Right lobe of liver (tissue), 4 donors: ENCODE data around the gene IGFBP5.

Experiments used
- CTCF ChIP-seq, 4 donors: fragments of 200-600 bp in 3 of 4; fragments of 450-650 bp in 1 of 4; IDR thresholded peaks; one replicate each; pipeline versions ENCODE4 v1.5.1 to v1.8.0; 2016 to 2022; ENCODE audit warnings: antibody characterized with exemption in 4 of 4, mild to moderate bottlenecking in 2 of 4
- POLR2A ChIP-seq: fragments of 450-650 bp; IDR thresholded peaks from one replicate; pipeline ENCODE4 v1.6.1; 2017; ENCODE audit warnings: antibody characterized with exemption, mild to moderate bottlenecking
- donor health status: DM: no; HTN: no; CAD: no.
- donor health status: DM: no; HTN: no; CAD: no.
- donor health status: DM: no; HTN: yes; CAD: no.

- TF ChIP-seq CTCF (IDR thresholded peaks at IDR 0.05) (no peak), POLR2A (no peak)
Observed at GRCh38 chr2:216714376-216714775, 19.0 kb upstream of the IGFBP5 start.
